ENCODE data around the gene MEMO1. TPM values are rescaled to one million over a fixed set of nuclear protein-coding genes. Genes with fewer than 3 reads are reported as not detected.
"Not testable (repeated sequence)": the region's sequence is repeated elsewhere in the genome, so short reads cannot be mapped to it uniquely, and the experiment has no call there.

MEMO1 gene
- total RNA-seq, 2 donors from 2014 or later: 25.3 to 27.2 TPM

DNA sequence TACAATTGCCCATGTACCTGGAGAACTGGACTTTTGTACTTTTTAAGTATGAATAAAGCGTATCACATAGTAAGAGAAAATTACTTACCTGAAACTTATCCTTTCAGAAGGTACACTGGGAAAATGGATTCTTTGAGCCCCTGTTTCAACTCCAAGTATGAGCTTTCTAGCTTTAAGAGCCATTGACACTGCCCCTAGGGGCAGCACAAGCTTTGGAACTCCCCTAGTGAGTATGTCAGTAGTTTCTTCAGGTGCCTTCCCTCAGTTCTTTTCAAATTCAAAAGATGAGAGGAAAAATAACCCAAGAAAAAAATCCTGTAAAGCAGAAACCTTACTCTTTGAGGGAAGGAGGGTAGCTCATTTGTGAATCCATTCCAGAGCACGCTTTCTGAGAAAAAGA is 124.1 kb downstream of the MEMO1 start:
- H3K27ac ChIP-seq: no peak overlapping the region
- no peaks in the 10 kb centered on the region for H3K27me3 ChIP-seq (replicated peaks; ENCODE audit: insufficient read depth)
- H3K36me3 ChIP-seq: peaks cover 2% of the 10 kb centered on the region
- TF ChIP-seq, protein P1, sequence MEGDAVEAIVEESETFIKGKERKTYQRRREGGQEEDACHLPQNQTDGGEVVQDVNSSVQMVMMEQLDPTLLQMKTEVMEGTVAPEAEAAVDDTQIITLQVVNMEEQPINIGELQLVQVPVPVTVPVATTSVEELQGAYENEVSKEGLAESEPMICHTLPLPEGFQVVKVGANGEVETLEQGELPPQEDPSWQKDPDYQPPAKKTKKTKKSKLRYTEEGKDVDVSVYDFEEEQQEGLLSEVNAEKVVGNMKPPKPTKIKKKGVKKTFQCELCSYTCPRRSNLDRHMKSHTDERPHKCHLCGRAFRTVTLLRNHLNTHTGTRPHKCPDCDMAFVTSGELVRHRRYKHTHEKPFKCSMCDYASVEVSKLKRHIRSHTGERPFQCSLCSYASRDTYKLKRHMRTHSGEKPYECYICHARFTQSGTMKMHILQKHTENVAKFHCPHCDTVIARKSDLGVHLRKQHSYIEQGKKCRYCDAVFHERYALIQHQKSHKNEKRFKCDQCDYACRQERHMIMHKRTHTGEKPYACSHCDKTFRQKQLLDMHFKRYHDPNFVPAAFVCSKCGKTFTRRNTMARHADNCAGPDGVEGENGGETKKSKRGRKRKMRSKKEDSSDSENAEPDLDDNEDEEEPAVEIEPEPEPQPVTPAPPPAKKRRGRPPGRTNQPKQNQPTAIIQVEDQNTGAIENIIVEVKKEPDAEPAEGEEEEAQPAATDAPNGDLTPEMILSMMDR (IDR thresholded peaks at IDR 0.05): no peak
- no peaks in the 10 kb centered on the region for H3K9me3 ChIP-seq
- no peak for DNase-seq (ENCODE audit: low spot score)
- H3K4me3 ChIP-seq: no peak overlapping the region
- no peak for ATAC-seq (ENCODE audit: insufficient number of reproducible peaks, low FRiP score, low read depth)
- no peaks in the 10 kb centered on the region for H3K4me1 ChIP-seq (ENCODE audit: control insufficient read depth in 1 of 2, low read depth in 2 of 2)

DNA sequence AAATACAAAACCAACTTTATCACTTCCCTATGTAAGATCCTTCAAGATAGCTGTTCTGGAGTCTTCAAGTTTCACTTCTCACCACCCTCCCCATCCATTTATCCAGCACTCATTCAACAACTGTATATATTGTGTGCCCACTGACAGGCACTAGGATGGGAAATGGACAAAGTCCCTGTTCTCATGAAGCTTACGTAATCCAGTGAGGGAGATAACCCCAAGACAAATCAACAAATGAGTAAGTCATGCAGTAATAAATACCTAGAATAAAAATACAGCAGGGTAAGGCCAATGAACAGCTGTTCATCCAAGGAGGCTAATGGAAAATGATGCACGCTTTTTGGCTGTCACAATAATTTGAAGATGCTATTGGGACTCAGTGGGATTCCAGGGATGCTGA is 133.8 kb downstream of the MEMO1 start:
- Histone ChIP-seq H3K36me3 (peaks cover 4% of the 10 kb centered on the region), H3K4me1 (ENCODE audit: control insufficient read depth in 1 of 2, low read depth in 2 of 2) (no peaks in the 10 kb centered on the region), H3K9me3 (no peaks in the 10 kb centered on the region), H3K27me3 (replicated peaks; ENCODE audit: insufficient read depth) (no peaks in the 10 kb centered on the region), H3K4me3 (no peak overlapping the region), H3K27ac (no peak overlapping the region)
- TF ChIP-seq, protein P1 (IDR thresholded peaks at IDR 0.05): no peak
- ATAC-seq (ENCODE audit: insufficient number of reproducible peaks, low FRiP score, low read depth): no peak
- no peak for DNase-seq (ENCODE audit: low spot score)

DNA sequence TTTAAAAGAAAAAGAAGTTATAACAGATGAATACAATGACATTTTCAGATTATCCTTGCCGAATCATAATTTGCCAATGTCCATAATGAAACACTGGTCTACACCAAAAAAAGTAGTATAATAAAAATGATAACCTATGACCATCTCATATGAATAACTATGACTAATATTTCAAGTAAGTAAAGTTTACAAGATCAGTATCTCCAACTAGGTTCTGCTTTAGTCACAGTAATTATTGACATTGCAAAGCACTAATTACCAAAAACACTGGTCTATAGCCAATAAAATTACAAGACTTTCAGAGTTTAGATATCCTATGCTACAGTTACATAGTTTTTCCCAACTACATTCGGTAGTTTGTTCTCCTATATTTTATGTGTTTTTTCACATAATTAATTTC is 136.7 kb downstream of the MEMO1 start:
- H3K36me3 ChIP-seq: no peaks in the 10 kb centered on the region
- TF ChIP-seq, protein P1 (IDR thresholded peaks at IDR 0.05): no peak

DNA sequence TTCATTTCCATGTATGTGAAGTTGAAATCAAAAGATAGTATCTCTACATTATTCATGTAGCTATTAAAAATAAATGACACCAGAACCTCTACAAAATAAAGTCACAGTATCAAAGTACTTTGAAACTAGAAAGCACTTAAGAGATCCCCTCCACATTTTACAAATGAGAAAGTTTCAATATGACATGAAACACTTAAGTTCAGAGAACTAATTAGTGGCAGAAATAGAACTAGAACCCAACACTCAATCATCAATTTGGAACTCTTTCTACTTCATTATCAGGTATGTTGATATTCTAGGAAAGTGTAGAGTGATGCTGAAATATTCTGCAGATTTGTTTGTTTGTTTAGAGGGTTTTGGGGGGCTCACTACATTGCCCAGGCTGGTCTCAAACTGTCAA is 145.6 kb downstream of the MEMO1 start:
- Histone ChIP-seq H3K27ac (no peak overlapping the region), H3K4me3 (no peak overlapping the region), H3K36me3 (peaks cover 3% of the 10 kb centered on the region), H3K4me1 (ENCODE audit: control insufficient read depth in 1 of 2, low read depth in 2 of 2) (no peaks in the 10 kb centered on the region), H3K27me3 (replicated peaks; ENCODE audit: insufficient read depth) (no peaks in the 10 kb centered on the region), H3K9me3 (no peaks in the 10 kb centered on the region)
- DNase-seq (ENCODE audit: low spot score) (no peak), ATAC-seq (ENCODE audit: insufficient number of reproducible peaks, low FRiP score, low read depth) (no peak)
- TF ChIP-seq, protein P1 (IDR thresholded peaks at IDR 0.05): no peak

More for the DNA sequence above, 136.7 kb downstream of the MEMO1 start:
- Histone ChIP-seq H3K9me3 (no peaks in the 10 kb centered on the region), H3K4me1 (ENCODE audit: control insufficient read depth in 1 of 2, low read depth in 2 of 2) (no peaks in the 10 kb centered on the region), H3K27me3 (replicated peaks; ENCODE audit: insufficient read depth) (no peaks in the 10 kb centered on the region), H3K27ac (no peak overlapping the region), H3K4me3 (no peak overlapping the region)
- ATAC-seq (ENCODE audit: insufficient number of reproducible peaks, low FRiP score, low read depth) (no peak), DNase-seq (ENCODE audit: low spot score) (no peak)

DNA sequence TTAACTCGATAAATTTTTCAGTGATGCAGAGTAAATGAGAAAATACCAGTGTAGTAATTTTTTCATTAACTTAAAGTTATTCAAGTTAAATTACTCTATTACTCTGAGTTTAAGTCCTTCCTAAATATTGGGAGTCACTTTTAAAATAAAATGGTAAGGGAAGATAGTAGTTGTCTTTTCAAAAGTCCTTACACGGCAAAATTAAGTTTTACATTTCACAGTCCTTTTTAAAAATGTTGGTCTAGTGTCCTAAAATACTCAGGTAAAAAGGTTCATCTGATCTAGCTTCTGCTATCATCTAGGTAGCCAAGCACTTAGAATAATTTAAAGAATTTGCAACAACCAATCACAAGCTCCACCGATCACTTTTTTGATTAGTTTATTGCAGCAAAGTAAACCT is 146.9 kb downstream of the MEMO1 start:
- H3K4me3 ChIP-seq: no peak overlapping the region
- H3K27ac ChIP-seq: no peak overlapping the region
- H3K36me3 ChIP-seq: peaks cover 3% of the 10 kb centered on the region
- TF ChIP-seq, protein P1 (IDR thresholded peaks at IDR 0.05): no peak
- H3K9me3 ChIP-seq: no peaks in the 10 kb centered on the region
- H3K27me3 ChIP-seq (replicated peaks; ENCODE audit: insufficient read depth): no peaks in the 10 kb centered on the region
- ATAC-seq (ENCODE audit: insufficient number of reproducible peaks, low FRiP score, low read depth): no peak
- no peaks in the 10 kb centered on the region for H3K4me1 ChIP-seq (ENCODE audit: control insufficient read depth in 1 of 2, low read depth in 2 of 2)
- DNase-seq (ENCODE audit: low spot score): no peak

DNA sequence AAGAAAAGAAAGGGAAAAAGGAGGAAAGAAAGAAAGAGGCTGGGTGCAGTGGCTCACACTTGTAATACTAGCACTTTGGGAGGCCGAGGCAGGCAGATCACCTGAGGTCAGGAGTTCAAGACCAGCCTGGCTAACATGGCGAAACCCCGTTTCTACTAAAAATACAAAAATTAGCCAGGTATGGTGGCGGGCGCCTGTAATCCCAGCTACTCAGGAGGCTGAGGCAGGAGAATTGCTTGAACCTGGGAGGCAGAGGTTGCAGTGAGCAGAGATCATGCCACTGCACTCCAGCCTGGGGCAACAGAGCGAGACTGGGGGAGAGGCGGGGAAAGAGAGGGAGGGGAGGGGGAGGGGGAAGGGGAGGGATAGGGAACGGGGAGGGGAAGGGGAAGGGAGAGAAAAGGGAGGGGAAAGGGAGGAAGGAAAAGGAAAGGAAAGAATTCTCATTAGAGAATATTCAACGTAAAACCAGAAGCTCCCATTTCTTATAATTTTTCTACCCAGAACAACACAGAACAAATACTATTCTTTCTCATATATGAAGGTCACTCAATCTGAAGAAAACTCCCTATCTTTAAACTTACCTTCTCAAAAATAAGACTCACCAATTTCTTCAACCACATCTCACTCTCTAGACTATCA is 147.7 kb downstream of the MEMO1 start:
- DNase-seq (ENCODE audit: low spot score); H3K9me3 ChIP-seq; H3K4me1 ChIP-seq (ENCODE audit: control insufficient read depth in 1 of 2, low read depth in 2 of 2); H3K36me3 ChIP-seq; H3K27me3 ChIP-seq (replicated peaks; ENCODE audit: insufficient read depth); ATAC-seq (ENCODE audit: insufficient number of reproducible peaks, low FRiP score, low read depth); H3K4me3 ChIP-seq; H3K27ac ChIP-seq: not testable (repeated sequence)

Data from thoracic aorta (tissue), 2 donors.